ENCODE measurements around the gene SERPINB4. TPM values are rescaled to one million over a fixed set of nuclear protein-coding genes. Genes with fewer than 3 reads are reported as not detected.
"Not testable (repeated sequence)": the region's sequence is repeated elsewhere in the genome, so short reads cannot be mapped to it uniquely, and the experiment has no call there.

Gene SERPINB4
- total RNA-seq, 2 donors from 2014 or later: not detected

- Histone ChIP-seq H3K9me3 (no peaks in the 10 kb centered on the region), H3K4me1 (no peaks in the 10 kb centered on the region), H3K27me3 (no peaks in the 10 kb centered on the region), H3K27ac (no peak overlapping the region), H3K4me3 (no peak overlapping the region), H3K36me3 (no peaks in the 10 kb centered on the region)
- no peak for TF ChIP-seq CTCF (IDR thresholded peaks at IDR 0.05)
- DNase-seq (ENCODE audit: low spot score): no peak
These were observed 4.2 kb upstream of the SERPINB4 start for GRCh38 chr18:63648241-63648640.

- Histone ChIP-seq H3K4me1 (no peaks in the 10 kb centered on the region), H3K36me3 (no peaks in the 10 kb centered on the region), H3K27me3 (no peaks in the 10 kb centered on the region), H3K4me3 (no peak overlapping the region), H3K27ac (no peak overlapping the region), H3K9me3 (no peaks in the 10 kb centered on the region)
- DNase-seq (ENCODE audit: low spot score): no peak
- TF ChIP-seq CTCF (IDR thresholded peaks at IDR 0.05): no peak
These were observed 2.9 kb upstream of the SERPINB4 start for GRCh38 chr18:63646936-63647335.

- not testable (repeated sequence) for H3K27me3 ChIP-seq; H3K27ac ChIP-seq; H3K4me1 ChIP-seq; H3K9me3 ChIP-seq; H3K36me3 ChIP-seq; DNase-seq (ENCODE audit: low spot score); H3K4me3 ChIP-seq
These were observed 638 bp upstream of the SERPINB4 start for GRCh38 chr18:63644694-63645093.

- H3K4me1 ChIP-seq; H3K27ac ChIP-seq; H3K27me3 ChIP-seq; DNase-seq (ENCODE audit: low spot score); H3K36me3 ChIP-seq; H3K9me3 ChIP-seq; H3K4me3 ChIP-seq: not testable (repeated sequence)
These were observed 1.2 kb downstream of the SERPINB4 start for GRCh38 chr18:63642668-63643356.

- not testable (repeated sequence) for H3K9me3 ChIP-seq; H3K27ac ChIP-seq; H3K4me3 ChIP-seq; H3K36me3 ChIP-seq; DNase-seq (ENCODE audit: low spot score); H3K4me1 ChIP-seq; H3K27me3 ChIP-seq
These were observed 2.8 kb downstream of the SERPINB4 start for GRCh38 chr18:63641157-63641680.

GRCh38 chr18:63637703-63638102 is 6.4 kb downstream of the SERPINB4 start:
- H3K9me3 ChIP-seq: peaks cover 0 to 11% of the 10 kb centered on the region in 2 donors
- H3K27me3 ChIP-seq: no peaks in the 10 kb centered on the region
- H3K4me1 ChIP-seq: no peaks in the 10 kb centered on the region
- no peak overlapping the region for H3K4me3 ChIP-seq
- TF ChIP-seq CTCF (IDR thresholded peaks at IDR 0.05): no peak
- DNase-seq (ENCODE audit: low spot score): no peak
- no peak overlapping the region for H3K27ac ChIP-seq
- no peaks in the 10 kb centered on the region for H3K36me3 ChIP-seq

- H3K36me3 ChIP-seq: no peaks in the 10 kb centered on the region
- peaks cover 0 to 32% of the 10 kb centered on the region in 2 donors for H3K9me3 ChIP-seq
- no peak for TF ChIP-seq CTCF (IDR thresholded peaks at IDR 0.05)
- no peak for DNase-seq (ENCODE audit: low spot score)
- H3K4me3 ChIP-seq: no peak overlapping the region
- H3K27me3 ChIP-seq: no peaks in the 10 kb centered on the region
- H3K27ac ChIP-seq: no peak overlapping the region
- no peaks in the 10 kb centered on the region for H3K4me1 ChIP-seq
These were observed 16.2 kb downstream of the SERPINB4 start for GRCh38 chr18:63627819-63628218.
